Muscle layer of duodenum (tissue), 2 donors: ENCODE results near the gene PM20D2.
A peak's percentile ranks its signal among the peaks of the same experiment; 100 is the strongest.
"Not testable (repeated sequence)": the region's sequence is repeated elsewhere in the genome, so short reads cannot be mapped to it uniquely, and the experiment has no call there.

Source experiments
- H3K27ac ChIP-seq: one replicate; pipeline ENCODE4 v1.7.0; 2013; ENCODE audit warnings: mild to moderate bottlenecking, low read length
- H3K27me3 ChIP-seq: one replicate; pipeline ENCODE4 v1.7.0; 2013; ENCODE audit warnings: low read depth, mild to moderate bottlenecking, control low read depth, low read length
- H3K36me3 ChIP-seq, 2 donors: one replicate each; pipeline ENCODE4 v1.7.0; 2013; ENCODE audit warnings: low read length in 2 of 2, control low read depth in 1 of 2, mild to moderate bottlenecking in 1 of 2; ENCODE audit not compliant: insufficient read depth in 2 of 2, control insufficient read depth in 1 of 2
- H3K4me1 ChIP-seq, 2 donors: one replicate each; pipeline ENCODE4 v1.7.0; 2013; ENCODE audit warnings: low read length in 2 of 2, mild to moderate bottlenecking in 2 of 2, control low read depth in 1 of 2, moderate library complexity in 1 of 2; ENCODE audit not compliant: insufficient read depth in 2 of 2, control insufficient read depth in 1 of 2
- H3K4me3 ChIP-seq, 2 donors: one replicate each; pipeline ENCODE4 v1.7.0; 2013; ENCODE audit warnings: low read length in 2 of 2, low read depth in 1 of 2, mild to moderate bottlenecking in 1 of 2
- H3K9me3 ChIP-seq, 2 donors: one replicate each; pipeline ENCODE4 v1.7.0; 2013; ENCODE audit warnings: low read length in 2 of 2, control low read depth in 1 of 2, mild to moderate bottlenecking in 1 of 2; ENCODE audit not compliant: control insufficient read depth in 1 of 2
- donor health status: healthy.

Gene PM20D2

DNA sequence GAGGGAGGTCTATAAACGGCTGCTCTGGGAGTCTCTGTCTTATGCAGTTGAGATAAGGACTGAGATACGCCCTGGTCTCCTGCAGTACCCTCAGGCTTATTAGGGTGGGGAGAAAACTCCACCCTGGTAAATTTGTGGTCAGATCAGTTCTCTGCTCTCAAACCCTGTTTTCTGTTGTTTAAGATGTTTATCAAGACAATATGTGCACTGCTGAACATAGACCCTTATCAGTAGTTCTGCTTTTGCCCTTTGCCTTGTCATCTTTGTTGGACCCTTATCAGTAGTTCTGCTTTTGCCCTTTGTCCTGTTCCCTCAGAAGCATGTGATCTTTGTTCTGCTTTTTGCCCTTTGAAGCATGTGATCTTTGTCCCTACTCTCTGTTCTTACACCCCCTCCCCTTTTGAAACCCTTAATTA lies 17.6 kb upstream of the PM20D2 start:
- not testable (repeated sequence) for H3K36me3 ChIP-seq, H3K4me3 ChIP-seq, H3K4me1 ChIP-seq, H3K9me3 ChIP-seq, H3K27me3 ChIP-seq, H3K27ac ChIP-seq

DNA sequence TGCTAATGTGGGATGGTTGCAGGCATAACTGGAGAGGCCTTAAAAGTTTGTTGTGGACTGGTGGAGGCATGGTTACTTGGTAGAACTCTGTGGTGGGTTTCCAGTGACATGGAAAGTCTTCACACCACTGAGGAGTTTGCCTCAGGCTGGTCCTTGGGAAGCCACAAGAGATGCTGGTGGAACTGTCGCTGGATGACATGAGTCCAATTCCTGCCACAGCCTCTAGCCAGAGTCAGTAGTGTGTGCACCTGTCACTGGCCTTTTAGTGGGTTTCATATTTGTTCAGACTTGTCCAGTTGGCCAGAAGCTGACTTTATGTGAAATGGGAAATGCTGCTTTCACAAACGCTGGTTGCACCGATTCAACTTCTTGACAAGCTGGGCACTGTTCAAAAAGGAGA lies 14.3 kb upstream of the PM20D2 start:
- Histone ChIP-seq H3K4me1 (no peaks in the 10 kb centered on the region), H3K9me3 (no peaks in the 10 kb centered on the region), H3K4me3 (no peak overlapping the region), H3K27me3 (no peaks in the 10 kb centered on the region), H3K36me3 (no peaks in the 10 kb centered on the region), H3K27ac (no peak overlapping the region)

DNA sequence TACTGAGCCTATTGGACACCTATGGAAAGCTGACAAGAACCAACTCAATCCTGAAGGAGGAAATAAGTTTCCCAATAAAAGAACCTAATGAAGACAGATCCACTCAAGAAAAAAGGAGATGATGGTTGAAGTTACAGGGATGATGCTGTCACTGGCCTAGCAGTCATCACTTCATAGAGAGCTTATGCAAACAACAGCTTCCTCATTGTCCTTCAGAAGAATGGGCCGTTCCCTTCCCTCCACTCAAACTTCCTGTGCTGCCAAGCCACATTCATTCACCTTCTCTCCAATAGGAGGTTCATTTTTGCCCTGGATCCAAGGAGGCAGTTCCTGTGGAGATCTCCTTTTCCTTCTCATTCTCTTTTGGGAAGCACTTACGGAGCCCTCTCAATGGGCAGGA lies 13.8 kb upstream of the PM20D2 start:
- Histone ChIP-seq H3K27ac (no peak overlapping the region), H3K4me1 (no peaks in the 10 kb centered on the region)

DNA sequence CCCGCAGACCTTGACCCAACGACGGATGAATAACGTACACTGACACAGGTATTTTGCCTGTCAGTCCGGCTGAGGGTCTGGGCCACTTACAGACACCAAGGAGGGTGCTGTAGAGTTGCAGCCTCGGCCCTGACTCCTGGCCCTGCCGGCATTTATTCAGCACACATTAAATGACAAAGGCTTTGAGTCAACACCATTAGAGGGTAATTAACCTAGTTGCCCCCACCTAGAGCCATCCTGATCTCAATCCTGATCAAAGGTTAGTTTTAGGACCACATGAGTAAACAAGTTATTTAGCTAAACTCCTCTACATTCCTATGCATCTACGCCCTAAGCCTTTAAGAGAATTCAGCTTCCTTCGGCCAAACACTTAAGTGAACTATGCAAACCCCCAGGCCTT lies 11.9 kb upstream of the PM20D2 start:
- no peaks in the 10 kb centered on the region for H3K4me1 ChIP-seq
- H3K27me3 ChIP-seq: no peaks in the 10 kb centered on the region
- H3K36me3 ChIP-seq: no peaks in the 10 kb centered on the region
- H3K9me3 ChIP-seq: no peaks in the 10 kb centered on the region
- H3K27ac ChIP-seq: no peak overlapping the region
- no peak overlapping the region for H3K4me3 ChIP-seq

More for the DNA sequence above, 13.8 kb upstream of the PM20D2 start:
- Histone ChIP-seq H3K4me3 (no peak overlapping the region), H3K36me3 (no peaks in the 10 kb centered on the region), H3K27me3 (no peaks in the 10 kb centered on the region), H3K9me3 (no peaks in the 10 kb centered on the region)

DNA sequence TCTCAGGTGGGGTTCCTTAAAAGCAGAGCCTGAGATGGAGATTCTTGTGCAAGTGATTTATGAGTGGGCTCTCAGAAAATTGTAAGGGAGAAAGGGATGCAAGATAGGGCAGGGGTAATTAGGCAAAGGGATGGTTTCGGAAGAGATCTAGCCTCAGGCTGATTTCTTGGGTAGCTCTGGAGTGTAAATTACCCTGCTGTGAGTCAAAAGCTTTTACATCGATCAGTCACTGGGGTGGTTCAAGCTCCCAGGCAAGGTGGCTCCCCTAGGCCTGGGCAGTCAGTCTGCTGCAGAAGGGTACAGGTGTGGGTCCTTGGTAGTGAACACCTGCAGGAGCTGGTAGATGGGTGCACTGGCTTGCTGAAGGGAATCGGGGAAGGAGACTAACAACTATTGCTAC lies 11.1 kb upstream of the PM20D2 start:
- no peaks in the 10 kb centered on the region for H3K4me1 ChIP-seq
- no peak overlapping the region for H3K27ac ChIP-seq
- H3K27me3 ChIP-seq: no peaks in the 10 kb centered on the region
- no peak overlapping the region for H3K4me3 ChIP-seq
- no peaks in the 10 kb centered on the region for H3K36me3 ChIP-seq
- no peaks in the 10 kb centered on the region for H3K9me3 ChIP-seq

DNA sequence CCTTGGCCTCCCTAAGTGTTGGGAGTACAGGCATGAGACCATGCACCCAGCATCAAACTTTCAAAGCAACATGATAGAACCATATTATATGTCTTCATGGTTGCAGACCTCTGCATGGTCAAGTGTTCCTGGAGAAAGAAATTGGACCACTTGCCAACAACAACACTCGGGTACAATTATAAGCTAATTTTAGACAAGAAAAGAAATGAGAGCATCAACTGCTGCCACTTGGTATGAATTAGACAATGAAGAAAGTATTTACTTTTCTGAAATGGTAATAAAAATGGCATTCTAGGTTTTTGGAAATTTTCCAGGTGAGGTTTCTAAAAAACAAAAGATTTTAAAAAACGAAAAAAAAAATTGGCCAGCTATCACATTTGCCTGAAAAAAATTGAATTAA lies 7.7 kb upstream of the PM20D2 start:
- H3K27ac ChIP-seq: no peak overlapping the region
- H3K4me3 ChIP-seq: no peak overlapping the region
- H3K9me3 ChIP-seq: no peaks in the 10 kb centered on the region
- no peaks in the 10 kb centered on the region for H3K27me3 ChIP-seq
- H3K4me1 ChIP-seq: no peaks in the 10 kb centered on the region
- H3K36me3 ChIP-seq: no peaks in the 10 kb centered on the region

DNA sequence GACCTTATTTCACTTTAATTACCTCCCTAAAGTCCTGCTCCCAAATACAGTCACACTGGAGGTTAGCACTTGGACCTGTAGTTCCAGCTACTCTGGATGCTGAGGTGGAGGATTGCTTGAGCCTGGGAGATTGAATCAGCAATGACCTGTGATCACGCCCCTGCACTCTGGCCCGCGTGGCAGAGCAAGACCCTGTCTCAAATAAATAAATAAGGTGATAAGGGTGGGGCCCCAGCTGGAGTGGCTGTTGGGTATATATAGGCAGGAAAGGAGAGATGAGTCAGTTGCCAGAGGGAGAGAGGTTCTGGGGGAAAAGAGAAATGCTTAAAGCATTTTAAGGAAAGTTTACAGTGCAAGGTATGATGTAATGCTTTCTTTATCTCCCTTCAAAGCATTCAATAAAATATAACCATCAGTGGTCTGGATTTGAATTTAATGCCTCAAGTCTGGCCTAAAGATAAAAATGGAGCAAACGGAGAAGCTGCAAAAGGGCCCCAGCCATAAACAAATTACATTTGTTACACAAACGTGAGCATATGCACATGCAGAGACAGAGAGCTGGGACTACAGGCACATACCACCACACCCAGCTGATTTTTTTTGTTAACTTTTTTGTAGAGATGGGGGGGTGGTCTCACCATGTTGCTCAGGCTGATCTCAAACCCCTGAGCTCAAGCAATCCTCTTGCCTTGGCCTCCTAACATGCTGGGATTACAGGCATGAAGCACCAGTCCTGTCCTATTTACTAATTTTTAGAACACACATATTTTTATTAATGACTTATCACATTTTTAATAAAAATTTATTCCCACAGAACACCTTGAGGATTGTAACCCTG lies 6.1 kb upstream of the PM20D2 start:
- H3K27ac ChIP-seq: no peak overlapping the region
- H3K4me1 ChIP-seq: no peaks in the 10 kb centered on the region

DNA sequence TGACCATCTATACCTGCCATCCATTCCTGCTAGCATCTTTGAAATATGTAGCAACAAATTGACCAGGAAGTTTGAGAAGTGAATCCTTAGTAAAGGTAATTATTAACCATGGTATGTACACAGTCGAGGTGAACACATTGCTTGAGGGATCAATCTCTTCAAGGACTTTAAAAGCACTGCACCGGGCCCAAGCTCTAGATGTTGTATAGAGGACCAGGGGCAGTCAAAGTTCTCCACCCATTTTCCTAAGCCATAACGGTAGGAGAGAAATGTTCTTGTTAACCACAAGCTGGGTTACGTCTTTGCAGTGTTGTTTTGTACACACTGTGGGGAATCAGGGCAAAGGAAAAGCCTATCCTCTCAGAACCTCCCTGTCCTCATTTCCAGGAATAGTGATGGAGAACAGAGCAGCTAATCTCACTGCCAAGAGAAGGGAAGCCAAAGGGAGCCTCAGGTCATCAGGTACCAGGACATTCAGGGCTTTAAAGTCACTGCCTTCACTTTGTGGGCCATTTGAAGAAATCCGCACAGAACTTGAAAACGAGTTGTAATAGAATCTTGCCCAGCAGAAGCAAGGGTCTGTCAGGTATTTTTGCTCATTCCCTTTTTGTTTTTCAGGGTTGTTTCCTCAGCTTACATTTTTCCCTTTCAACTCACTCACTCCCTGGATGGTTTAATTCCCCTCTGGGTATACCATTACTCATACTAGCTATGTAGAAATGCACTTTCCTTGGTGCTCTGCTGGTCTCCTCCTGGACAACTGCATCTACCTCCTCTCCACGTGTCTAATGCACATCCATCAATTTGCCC lies 5.3 kb upstream of the PM20D2 start:
- Histone ChIP-seq H3K27ac (no peak overlapping the region), H3K27me3 (no peaks in the 10 kb centered on the region), H3K4me3 (no peak overlapping the region), H3K4me1 (no peaks in the 10 kb centered on the region), H3K36me3 (no peaks in the 10 kb centered on the region), H3K9me3 (no peaks in the 10 kb centered on the region)

More for the DNA sequence above, 6.1 kb upstream of the PM20D2 start:
- no peak overlapping the region for H3K4me3 ChIP-seq
- no peaks in the 10 kb centered on the region for H3K27me3 ChIP-seq
- no peaks in the 10 kb centered on the region for H3K36me3 ChIP-seq
- H3K9me3 ChIP-seq: no peaks in the 10 kb centered on the region

DNA sequence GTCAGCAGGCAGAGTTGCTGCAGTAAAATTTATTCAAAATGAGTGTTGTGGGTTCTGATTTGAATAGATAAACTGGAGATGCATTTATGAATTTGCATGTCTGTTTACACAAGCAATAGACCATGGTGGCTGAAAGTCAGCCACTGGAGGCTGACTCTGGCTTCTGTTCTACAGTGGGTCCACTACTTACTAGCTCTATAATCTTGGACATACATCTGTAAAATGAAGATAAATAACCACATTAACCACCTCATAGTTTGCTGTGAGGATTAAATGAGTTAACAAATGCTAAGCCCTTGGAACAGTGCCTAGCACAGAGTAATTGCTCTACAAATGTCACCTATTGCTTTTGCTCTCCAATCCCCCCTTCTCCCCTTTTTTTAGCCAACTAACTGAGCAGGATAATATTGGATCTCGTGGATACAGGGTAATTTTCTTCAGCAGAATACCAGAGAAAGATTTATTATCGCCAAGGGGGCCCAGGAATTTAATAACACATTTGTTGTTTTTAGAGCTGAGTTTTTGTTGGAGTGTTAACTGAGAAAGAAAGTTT lies 1.4 kb upstream of the PM20D2 start:
- Histone ChIP-seq H3K36me3 (no peaks in the 10 kb centered on the region), H3K27ac (peak overlapping the region; percentile 1), H3K9me3 (no peaks in the 10 kb centered on the region), H3K4me3 (no peak overlapping the region), H3K27me3 (no peaks in the 10 kb centered on the region), H3K4me1 (no peaks in the 10 kb centered on the region)

DNA sequence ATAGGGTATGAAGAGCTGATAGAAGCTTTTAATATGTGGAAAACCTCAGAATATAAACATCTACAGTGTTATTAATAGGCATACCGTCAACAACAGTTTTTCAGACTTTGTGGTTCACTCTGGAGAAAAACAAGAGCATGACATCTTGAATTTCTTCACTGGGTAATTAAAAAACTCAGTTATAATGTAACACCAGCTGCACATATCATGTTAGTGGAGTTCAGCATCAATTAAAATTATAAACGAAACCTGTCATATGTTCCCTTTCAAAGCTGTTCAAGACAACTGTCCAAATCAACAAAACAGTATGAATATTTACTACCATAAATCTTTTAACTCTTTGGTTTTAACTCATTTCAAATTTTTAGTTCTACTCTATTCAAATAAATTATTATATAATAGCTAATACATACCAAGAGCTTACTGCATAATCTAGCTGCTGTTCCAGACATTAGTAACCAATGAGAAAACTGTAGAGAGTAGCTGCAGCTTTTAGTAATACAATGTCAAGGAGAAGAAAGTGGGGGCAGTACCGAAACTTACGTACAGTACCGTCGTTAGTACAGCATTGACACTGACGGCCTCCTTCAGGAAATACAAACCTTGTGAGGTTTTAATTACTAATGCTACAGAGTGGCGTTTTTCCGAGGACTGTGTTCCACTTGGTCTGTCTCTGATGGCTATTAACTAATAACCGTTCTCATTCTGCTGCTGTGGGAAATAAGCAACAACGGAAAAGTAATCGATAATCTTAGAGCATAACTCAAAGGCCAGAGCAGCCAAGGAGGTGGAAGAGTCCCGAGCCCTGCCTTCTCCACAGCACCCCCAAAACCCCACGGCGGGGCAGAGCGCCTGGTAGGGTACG lies 532 bp upstream of the PM20D2 start:
- no peaks in the 10 kb centered on the region for H3K27me3 ChIP-seq
- H3K9me3 ChIP-seq: no peaks in the 10 kb centered on the region
- H3K36me3 ChIP-seq: no peaks in the 10 kb centered on the region
- H3K4me3 ChIP-seq: peak overlapping the region; percentile 67 to 82
- no peaks in the 10 kb centered on the region for H3K4me1 ChIP-seq
- peak overlapping the region; percentile 89 for H3K27ac ChIP-seq
